ENCODE data around the gene CDK5RAP3.

CDK5RAP3 gene

GRCh38 chr17:47982645-47983390 is 11.9 kb downstream of the CDK5RAP3 start:
- TF ChIP-seq CTCF (IDR thresholded peaks at IDR 0.05) = no peak

- no peak for TF ChIP-seq CTCF (IDR thresholded peaks at IDR 0.05)
Observed at GRCh38 chr17:47983492-47984223, 12.7 kb downstream of the CDK5RAP3 start.

- no peak for TF ChIP-seq CTCF (IDR thresholded peaks at IDR 0.05)
Observed at GRCh38 chr17:47986520-47986919, 15.6 kb downstream of the CDK5RAP3 start.

GRCh38 chr17:47987240-47987835 is 16.4 kb downstream of the CDK5RAP3 start:
- TF ChIP-seq CTCF (IDR thresholded peaks at IDR 0.05) = no peak

- no peak for TF ChIP-seq CTCF (IDR thresholded peaks at IDR 0.05)
Observed at GRCh38 chr17:47989159-47989558, 18.2 kb downstream of the CDK5RAP3 start.

- TF ChIP-seq CTCF (IDR thresholded peaks at IDR 0.05) = no peak
Observed at GRCh38 chr17:47989700-47990099, 18.8 kb downstream of the CDK5RAP3 start.

- no peak for TF ChIP-seq CTCF (IDR thresholded peaks at IDR 0.05)
Observed at GRCh38 chr17:47990962-47991731, 20.2 kb downstream of the CDK5RAP3 start.

Data from LNCAP (cell line).